Body of pancreas (tissue), 4 donors: ENCODE results near the gene MACROH2A1.

Source experiments
- POLR2A ChIP-seq, 3 donors: fragments of 450-650 bp; IDR thresholded peaks; one replicate each; pipeline ENCODE4 v1.6.1; 2016; ENCODE audit warnings: antibody characterized with exemption in 3 of 3, mild to moderate bottlenecking in 2 of 3
- TF ChIP-seq, protein P1 (sequence below), 7 experiments: fragments of 450-650 bp in 4 of 7; fragments of 200-600 bp in 3 of 7; sonication (generic) in 3 of 7; IDR thresholded peaks; one replicate each; pipeline ENCODE4 v1.5.1; 2016 to 2019; ENCODE audit warnings: antibody characterized with exemption in 7 of 7

DNA sequence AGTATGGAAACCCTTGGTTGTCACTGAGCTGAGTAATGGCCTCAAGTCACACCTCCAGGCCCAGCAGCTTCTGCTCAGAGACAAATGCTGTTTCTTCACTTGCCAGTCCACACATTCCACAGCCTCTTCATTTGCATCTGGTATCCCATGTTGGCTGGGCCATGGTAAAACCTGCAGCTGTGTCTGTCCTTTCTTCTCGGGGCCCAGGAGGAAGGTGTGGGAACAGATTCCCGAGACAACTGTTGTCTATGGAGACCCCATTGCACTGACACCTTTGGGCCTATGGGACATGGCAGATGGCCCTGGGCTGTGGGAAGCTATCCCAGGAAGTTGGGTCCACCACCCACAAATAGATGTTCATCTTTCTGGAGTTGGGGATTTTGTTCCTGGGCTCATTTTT, 85.1 kb downstream of the MACROH2A1 start:
- TF ChIP-seq POLR2A (IDR thresholded peaks at IDR 0.05): no peak
- TF ChIP-seq, protein P1, sequence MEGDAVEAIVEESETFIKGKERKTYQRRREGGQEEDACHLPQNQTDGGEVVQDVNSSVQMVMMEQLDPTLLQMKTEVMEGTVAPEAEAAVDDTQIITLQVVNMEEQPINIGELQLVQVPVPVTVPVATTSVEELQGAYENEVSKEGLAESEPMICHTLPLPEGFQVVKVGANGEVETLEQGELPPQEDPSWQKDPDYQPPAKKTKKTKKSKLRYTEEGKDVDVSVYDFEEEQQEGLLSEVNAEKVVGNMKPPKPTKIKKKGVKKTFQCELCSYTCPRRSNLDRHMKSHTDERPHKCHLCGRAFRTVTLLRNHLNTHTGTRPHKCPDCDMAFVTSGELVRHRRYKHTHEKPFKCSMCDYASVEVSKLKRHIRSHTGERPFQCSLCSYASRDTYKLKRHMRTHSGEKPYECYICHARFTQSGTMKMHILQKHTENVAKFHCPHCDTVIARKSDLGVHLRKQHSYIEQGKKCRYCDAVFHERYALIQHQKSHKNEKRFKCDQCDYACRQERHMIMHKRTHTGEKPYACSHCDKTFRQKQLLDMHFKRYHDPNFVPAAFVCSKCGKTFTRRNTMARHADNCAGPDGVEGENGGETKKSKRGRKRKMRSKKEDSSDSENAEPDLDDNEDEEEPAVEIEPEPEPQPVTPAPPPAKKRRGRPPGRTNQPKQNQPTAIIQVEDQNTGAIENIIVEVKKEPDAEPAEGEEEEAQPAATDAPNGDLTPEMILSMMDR (IDR thresholded peaks at IDR 0.05): no peak
